GM19452 (cell line): Measurements from ENCODE around the gene TAGLN3.

Source experiments
- ATAC-seq: cut with Tn5 transposase; IDR thresholded peaks from one replicate; pipeline ENCODE4 v1.9.1; 2021; ENCODE audit not compliant: unreplicated experiment

Gene TAGLN3

GRCh38 chr3:111976254-111976653 lies 22.5 kb upstream of the TAGLN3 start:
- no peak for ATAC-seq

- peak; percentile 94 for ATAC-seq
These were observed 19.9 kb upstream of the TAGLN3 start, which contains the start of gene ABHD10 for GRCh38 chr3:111978583-111979433. Gene ABHD10, plus strand, starts transcription at chr3:111979026. Its CDS starts 36 bp downstream, at chr3:111979062.

- peak; percentile 42 for ATAC-seq
These were observed 19.2 kb upstream of the TAGLN3 start for GRCh38 chr3:111979434-111980038.

- ATAC-seq = no peak
These were observed 17.8 kb upstream of the TAGLN3 start for GRCh38 chr3:111980716-111981456.

GRCh38 chr3:111981457-111981763 lies 17.3 kb upstream of the TAGLN3 start:
- ATAC-seq = no peak

- no peak for ATAC-seq
These were observed 14.0 kb upstream of the TAGLN3 start for GRCh38 chr3:111984636-111985298.

GRCh38 chr3:111986800-111987199 lies 11.9 kb upstream of the TAGLN3 start:
- no peak for ATAC-seq

GRCh38 chr3:111989061-111989678 lies 9.6 kb upstream of the TAGLN3 start:
- peak; percentile 87 for ATAC-seq

- ATAC-seq = no peak
These were observed 5.7 kb upstream of the TAGLN3 start for GRCh38 chr3:111993038-111993437.

- no peak for ATAC-seq
These were observed 982 bp downstream of the TAGLN3 start for GRCh38 chr3:111999484-112000324.

GRCh38 chr3:112000367-112000771 lies 1.6 kb downstream of the TAGLN3 start:
- ATAC-seq = no peak

GRCh38 chr3:112000966-112001365 lies 2.2 kb downstream of the TAGLN3 start:
- ATAC-seq = no peak

GRCh38 chr3:112001526-112001925 lies 2.8 kb downstream of the TAGLN3 start:
- ATAC-seq = no peak

GRCh38 chr3:112002096-112002971 lies 3.6 kb downstream of the TAGLN3 start:
- ATAC-seq = no peak

- no peak for ATAC-seq
These were observed 4.8 kb downstream of the TAGLN3 start for GRCh38 chr3:112003321-112004080.

GRCh38 chr3:112004187-112004586 lies 5.5 kb downstream of the TAGLN3 start:
- no peak for ATAC-seq

GRCh38 chr3:112004669-112005068 lies 5.9 kb downstream of the TAGLN3 start:
- no peak for ATAC-seq

GRCh38 chr3:112005091-112005672 lies 6.5 kb downstream of the TAGLN3 start:
- no peak for ATAC-seq
